PC-9 (cell line): ENCODE measurements around the gene RBM15B. TPM values are rescaled to one million over a fixed set of nuclear protein-coding genes. Genes with fewer than 3 reads are reported as not detected.
"Not testable (repeated sequence)": the region's sequence is repeated elsewhere in the genome, so short reads cannot be mapped to it uniquely, and the experiment has no call there.

Experiments
- BruUV-seq: library from RNA; stranded (reverse); fragments of 400-500 nt; replicated peaks from 2 replicates; lab custom pipeline; 2021; lab: Mats Ljungman, UMichigan
- CTCF ChIA-PET: fragments of 300-600 bp; sonication (Branson Sonifier 250); formaldehyde crosslinking; loops from one replicate; lab custom pipeline; 2022; ENCODE audit warnings: antibody characterized with exemption; lab: Charles Lee
- POLR2A ChIA-PET: fragments of 300-600 bp; sonication (Branson Sonifier 250); formaldehyde crosslinking; loops from one replicate; lab custom pipeline; 2022; ENCODE audit warnings: antibody characterized with exemption; ENCODE audit not compliant: unreplicated experiment; lab: Charles Lee
- DNase-seq, 2 experiments: peaks; one replicate each; pipeline versions ENCODE4 v3.0.0 to v3.0.0-alpha.2; 2015 to 2022; ENCODE audit warnings: mixed read lengths in 1 of 2
- H2AFZ ChIP-seq: fragments of 200-600 bp; sonication (generic); 2 replicates; pipeline ENCODE4 v1.8.1; 2017; ENCODE audit warnings: antibody characterized with exemption
- H3F3A ChIP-seq: fragments of 200-600 bp; sonication (generic); 2 replicates; pipeline ENCODE4 v1.8.1; 2017; ENCODE audit warnings: antibody characterized with exemption, mild to moderate bottlenecking, low read depth; ENCODE audit not compliant: insufficient read depth
- H3K27ac ChIP-seq: fragments of 200-600 bp; sonication (generic); 2 replicates; pipeline ENCODE4 v1.6.1; 2016; ENCODE audit warnings: mixed run types
- H3K27me3 ChIP-seq: fragments of 200-600 bp; sonication (generic); 2 replicates; pipeline ENCODE4 v1.6.1; 2016; ENCODE audit warnings: low read depth, mixed run types; ENCODE audit not compliant: insufficient read depth
- H3K36me3 ChIP-seq: fragments of 200-600 bp; sonication (generic); 2 replicates; pipeline ENCODE4 v1.6.1; 2016; ENCODE audit warnings: low read depth, mixed run types
- H3K4me1 ChIP-seq: fragments of 200-600 bp; sonication (generic); replicated peaks from 2 replicates; pipeline ENCODE4 v1.6.1; 2016; ENCODE audit warnings: mixed run types; ENCODE audit not compliant: insufficient read depth
- H3K4me2 ChIP-seq: fragments of 200-600 bp; sonication (generic); 2 replicates; pipeline ENCODE4 v1.6.1; 2017; ENCODE audit warnings: mixed run types
- H3K4me3 ChIP-seq: fragments of 200-600 bp; sonication (generic); 2 replicates; pipeline ENCODE4 v1.6.1; 2016; ENCODE audit warnings: mixed run types
- H3K79me2 ChIP-seq: fragments of 200-600 bp; sonication (generic); 2 replicates; pipeline ENCODE4 v1.6.1; 2017; ENCODE audit warnings: low read depth, mixed run types
- H3K9me2 ChIP-seq: fragments of 200-600 bp; sonication (generic); 2 replicates; pipeline ENCODE4 v1.8.1; 2017; ENCODE audit warnings: mild to moderate bottlenecking; ENCODE audit not compliant: insufficient read depth
- H3K9me3 ChIP-seq: fragments of 200-600 bp; sonication (generic); 2 replicates; pipeline ENCODE4 v1.8.1; 2016; ENCODE audit warnings: low read depth; ENCODE audit not compliant: insufficient read depth
- H4K20me1 ChIP-seq: fragments of 200-600 bp; sonication (generic); 2 replicates; pipeline ENCODE4 v1.8.1; 2017; ENCODE audit not compliant: insufficient read depth
- EZH2 ChIP-seq: fragments of 200-600 bp; sonication (generic); IDR thresholded peaks from 2 replicates; pipeline ENCODE4 v1.8.0; 2017; ENCODE audit warnings: antibody characterized with exemption, low read depth
- intact Hi-C: fragments of 100-400 bp; cut with micrococcal nuclease; formaldehyde crosslinking; loops from one replicate; pipeline ENCODE4 v1.10.0; 2022; ENCODE audit not compliant: unreplicated experiment
- total RNA-seq: library from RNA; stranded (reverse); gene quantifications from 2 replicates; pipeline ENCODE4 v1.2.3, GENCODE V29; 2021
- TF ChIP-seq, protein P1 (sequence below): fragments of 200-600 bp; sonication (generic); conservative IDR thresholded peaks from 2 replicates; pipeline ENCODE4 v1.6.1; 2017; ENCODE audit warnings: mixed run types, antibody characterized with exemption, mild to moderate bottlenecking, moderate library complexity

Gene RBM15B
- total RNA-seq, 1 experiment from 2014 or later, result 29.4 TPM

DNA sequence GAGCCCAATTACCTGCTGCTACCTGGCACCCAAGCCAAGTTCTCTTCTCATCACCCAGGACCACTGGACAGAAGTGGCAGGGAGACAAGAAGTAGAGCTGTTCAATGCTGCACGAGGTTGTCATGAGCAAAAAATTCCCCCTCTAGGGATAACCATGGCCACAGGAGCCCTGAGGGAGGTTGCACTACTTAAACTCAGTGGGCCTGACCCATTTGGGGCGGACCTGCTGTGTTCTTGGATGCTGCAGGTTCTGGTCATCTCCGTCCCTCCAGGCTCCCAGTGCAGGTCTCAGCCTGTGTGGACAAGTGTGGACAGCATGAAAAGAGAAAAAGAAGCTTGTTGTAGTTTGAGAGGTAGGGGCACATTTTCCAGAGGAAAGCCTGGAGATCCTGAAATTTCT lies 32.1 kb upstream of the RBM15B start:
- no peaks in the 10 kb centered on the region for H3K9me3 ChIP-seq
- peaks cover 26% of the 10 kb centered on the region for H3K4me1 ChIP-seq
- no peaks in the 10 kb centered on the region for H3K27me3 ChIP-seq
- no TSS peak for BruUV-seq
- no peak for TF ChIP-seq EZH2
- intact Hi-C loops, result no loop called here
- ChIA-PET CTCF (no interaction called here), POLR2A (no interaction called here)
- H3K27ac ChIP-seq, result no peak overlapping the region
- no peak overlapping the region for H2AFZ ChIP-seq
- H3K9me2 ChIP-seq, result no peaks in the 10 kb centered on the region
- no peak overlapping the region for H3K4me3 ChIP-seq
- no peaks in the 10 kb centered on the region for H4K20me1 ChIP-seq
- DNase-seq, result no peak
- H3K79me2 ChIP-seq, result no peaks in the 10 kb centered on the region
- H3K4me2 ChIP-seq, result no peak overlapping the region
- H3K36me3 ChIP-seq, result peaks cover 6% of the 10 kb centered on the region; the same call in 1 of the 2 replicates
- peaks cover 13% of the 10 kb centered on the region; the same call in 1 of the 2 replicates for H3F3A ChIP-seq

- no peaks in the 10 kb centered on the region for H3K79me2 ChIP-seq
- no peaks in the 10 kb centered on the region for H3K27me3 ChIP-seq
- ChIA-PET POLR2A (no interaction called here), CTCF (no interaction called here)
- BruUV-seq, result no TSS peak
- intact Hi-C loops, result no loop called here
- peaks cover 11% of the 10 kb centered on the region; the same call in 1 of the 2 replicates for H3F3A ChIP-seq
- no peaks in the 10 kb centered on the region for H3K9me2 ChIP-seq
- no peak for DNase-seq
- H2AFZ ChIP-seq, result no peak overlapping the region
- H3K4me3 ChIP-seq, result no peak overlapping the region
- H3K36me3 ChIP-seq, result peaks cover 6% of the 10 kb centered on the region; the same call in 1 of the 2 replicates
- H3K4me2 ChIP-seq, result no peak overlapping the region
- no peaks in the 10 kb centered on the region for H3K9me3 ChIP-seq
- TF ChIP-seq EZH2, result no peak
- TF ChIP-seq, protein P1, sequence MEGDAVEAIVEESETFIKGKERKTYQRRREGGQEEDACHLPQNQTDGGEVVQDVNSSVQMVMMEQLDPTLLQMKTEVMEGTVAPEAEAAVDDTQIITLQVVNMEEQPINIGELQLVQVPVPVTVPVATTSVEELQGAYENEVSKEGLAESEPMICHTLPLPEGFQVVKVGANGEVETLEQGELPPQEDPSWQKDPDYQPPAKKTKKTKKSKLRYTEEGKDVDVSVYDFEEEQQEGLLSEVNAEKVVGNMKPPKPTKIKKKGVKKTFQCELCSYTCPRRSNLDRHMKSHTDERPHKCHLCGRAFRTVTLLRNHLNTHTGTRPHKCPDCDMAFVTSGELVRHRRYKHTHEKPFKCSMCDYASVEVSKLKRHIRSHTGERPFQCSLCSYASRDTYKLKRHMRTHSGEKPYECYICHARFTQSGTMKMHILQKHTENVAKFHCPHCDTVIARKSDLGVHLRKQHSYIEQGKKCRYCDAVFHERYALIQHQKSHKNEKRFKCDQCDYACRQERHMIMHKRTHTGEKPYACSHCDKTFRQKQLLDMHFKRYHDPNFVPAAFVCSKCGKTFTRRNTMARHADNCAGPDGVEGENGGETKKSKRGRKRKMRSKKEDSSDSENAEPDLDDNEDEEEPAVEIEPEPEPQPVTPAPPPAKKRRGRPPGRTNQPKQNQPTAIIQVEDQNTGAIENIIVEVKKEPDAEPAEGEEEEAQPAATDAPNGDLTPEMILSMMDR, result no peak
- no peak overlapping the region for H3K27ac ChIP-seq
- no peaks in the 10 kb centered on the region for H4K20me1 ChIP-seq
- peaks cover 13% of the 10 kb centered on the region for H3K4me1 ChIP-seq
Observed at GRCh38 chr3:51360806-51361205, 30.3 kb upstream of the RBM15B start.

DNA sequence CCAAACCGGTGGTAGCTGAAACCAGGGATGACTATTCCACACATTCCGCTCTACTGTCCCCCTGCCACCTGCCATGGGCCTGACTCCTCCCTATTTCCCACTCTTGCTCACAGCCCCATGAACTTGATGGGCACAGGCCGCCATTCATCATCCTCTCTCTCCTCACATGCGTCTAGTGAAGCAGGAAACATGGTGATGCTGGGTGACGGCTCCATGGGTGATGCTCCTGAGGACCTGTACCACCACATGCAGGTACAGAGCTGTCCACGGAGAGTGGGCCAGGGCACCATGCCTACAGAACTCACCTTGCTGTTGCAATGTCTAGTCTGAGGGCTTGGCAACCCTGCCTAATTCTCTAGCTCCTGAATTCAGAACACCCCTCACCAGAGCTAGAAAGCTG lies 29.3 kb upstream of the RBM15B start:
- Histone ChIP-seq H3K79me2 (no peaks in the 10 kb centered on the region), H3K27ac (no peak overlapping the region), H3K4me1 (peaks cover 4% of the 10 kb centered on the region), H3K4me2 (no peak overlapping the region), H3K9me3 (no peaks in the 10 kb centered on the region), H3K27me3 (no peaks in the 10 kb centered on the region), H4K20me1 (no peaks in the 10 kb centered on the region), H3K4me3 (no peak overlapping the region), H3K9me2 (no peaks in the 10 kb centered on the region), H3K36me3 (peaks cover 6% of the 10 kb centered on the region; the same call in 1 of the 2 replicates), H3F3A (peaks cover 2% of the 10 kb centered on the region; the same call in 1 of the 2 replicates), H2AFZ (no peak overlapping the region)
- TF ChIP-seq, protein P1, result no peak
- no peak for TF ChIP-seq EZH2
- BruUV-seq, result no TSS peak
- CTCF ChIA-PET, result no interaction called here
- intact Hi-C loops, result no loop called here
- DNase-seq, result no peak
- POLR2A ChIA-PET, result no interaction called here

DNA sequence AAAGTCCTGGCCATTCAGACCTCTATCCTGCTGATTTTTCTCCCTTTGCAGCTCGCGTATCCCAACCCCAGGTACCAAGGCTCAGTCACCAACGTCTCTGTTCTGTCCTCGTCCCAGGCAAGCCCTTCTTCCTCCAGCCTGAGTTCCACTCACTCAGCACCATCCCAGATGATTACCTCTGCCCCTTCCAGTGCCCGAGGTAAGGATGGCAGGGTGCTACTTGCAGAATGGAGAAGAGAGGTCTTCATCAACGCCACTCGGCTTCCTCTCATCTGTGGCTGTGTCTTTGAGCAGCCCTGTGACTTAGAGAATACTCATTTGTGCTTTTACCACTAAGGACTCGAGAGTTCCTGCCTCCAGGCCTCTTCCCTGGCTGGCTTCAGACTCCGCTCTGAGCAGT lies 28.6 kb upstream of the RBM15B start:
- no peaks in the 10 kb centered on the region for H4K20me1 ChIP-seq
- intact Hi-C loops, result no loop called here

DNA sequence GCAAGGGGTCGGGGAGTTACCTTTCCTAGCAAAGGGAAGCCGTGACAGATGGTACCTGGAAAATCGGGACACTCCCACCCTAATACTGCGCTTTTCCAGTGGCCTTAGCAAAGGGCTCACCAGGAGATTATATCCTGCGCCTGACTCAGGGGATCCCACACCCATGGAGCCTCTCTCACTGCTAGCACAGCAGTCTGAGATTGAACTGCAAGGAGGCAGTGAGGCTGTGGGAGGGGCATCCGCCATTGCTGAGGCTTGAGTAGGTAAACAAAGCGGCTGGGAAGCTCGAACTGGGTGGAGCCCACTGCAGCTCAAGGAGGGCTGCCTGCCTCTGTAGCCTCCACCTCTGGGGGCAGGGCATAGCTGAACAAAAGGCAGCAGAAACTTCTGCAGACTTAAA lies 22.8 kb upstream of the RBM15B start:
- H2AFZ ChIP-seq, CTCF ChIA-PET, H3K9me2 ChIP-seq, H3K79me2 ChIP-seq, H4K20me1 ChIP-seq, H3K9me3 ChIP-seq, H3K4me3 ChIP-seq, DNase-seq, H3K27me3 ChIP-seq, BruUV-seq, H3K4me1 ChIP-seq, intact Hi-C loops, H3F3A ChIP-seq, H3K4me2 ChIP-seq, H3K36me3 ChIP-seq, POLR2A ChIA-PET, H3K27ac ChIP-seq: not testable (repeated sequence)

More for the DNA sequence above, 28.6 kb upstream of the RBM15B start:
- POLR2A ChIA-PET, result interaction anchor here (0.7 kb wide), 1 partner anchor 734 kb away, joined by 8 read pairs; no protein-coding TSS in a partner anchor
- TF ChIP-seq, protein P1, result no peak
- no peak for TF ChIP-seq EZH2
- CTCF ChIA-PET, result no interaction called here
- Histone ChIP-seq H3K9me3 (no peaks in the 10 kb centered on the region), H3K9me2 (no peaks in the 10 kb centered on the region), H3F3A (no peaks in the 10 kb centered on the region), H3K4me2 (no peak overlapping the region), H2AFZ (no peak overlapping the region), H3K4me3 (no peak overlapping the region), H3K36me3 (peaks cover 5% of the 10 kb centered on the region; the same call in 1 of the 2 replicates), H3K4me1 (no peaks in the 10 kb centered on the region), H3K27ac (no peak overlapping the region), H3K79me2 (no peaks in the 10 kb centered on the region), H3K27me3 (no peaks in the 10 kb centered on the region)
- no TSS peak for BruUV-seq
- no peak for DNase-seq
